ENCODE data around the gene EFCAB8. TPM values are rescaled to one million over a fixed set of nuclear protein-coding genes. Genes with fewer than 3 reads are reported as not detected.

Gene EFCAB8
- total RNA-seq, 6 experiments from 2014 or later, result 0.17 to 0.22 (median 0.20) TPM; not detected in 2

DNA sequence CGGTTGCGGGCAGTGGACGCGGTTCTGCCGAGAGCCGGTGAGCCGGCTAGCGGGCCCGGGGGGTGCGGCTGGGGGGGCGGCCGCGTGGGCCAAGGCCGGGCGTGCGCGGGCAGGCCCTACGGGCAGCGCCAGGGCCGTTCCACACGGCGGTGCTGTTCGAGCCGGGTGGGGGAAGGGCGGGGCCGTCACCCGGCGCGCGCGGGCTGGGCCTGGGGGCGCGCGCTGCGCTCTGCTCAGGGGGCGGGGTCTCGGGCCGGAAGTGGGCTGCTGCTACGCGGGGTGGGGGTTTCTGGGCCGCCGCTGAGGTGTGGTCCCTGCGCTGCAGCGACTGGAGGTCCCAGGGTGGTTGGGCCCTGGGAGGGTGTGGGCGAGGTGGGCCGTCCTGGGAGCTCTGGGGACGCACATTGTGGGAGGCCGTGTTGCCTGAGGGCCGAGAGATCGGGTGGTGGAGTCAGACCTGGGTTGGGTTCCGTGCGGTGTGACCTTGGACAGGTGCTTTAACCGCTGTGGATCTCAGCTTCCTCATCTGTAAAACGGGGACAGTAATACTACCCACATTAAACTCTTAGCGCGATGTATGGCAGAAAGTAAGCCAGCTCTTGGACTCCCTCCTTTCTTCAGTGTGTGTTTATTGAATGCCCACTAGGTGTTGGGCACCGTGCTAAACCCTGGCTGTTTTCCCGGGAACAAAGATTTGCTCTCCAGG, 38.6 kb upstream of the EFCAB8 start:
- Histone ChIP-seq H3K27ac (peak overlapping the region; percentile 85 to 89 (median 86)), H3K9me3 (no peaks in the 10 kb centered on the region), H3K27me3 (no peaks in the 10 kb centered on the region), H3K4me1 (no peaks in the 10 kb centered on the region), H3K4me3 (peak overlapping the region; percentile 66 to 78 (median 72)), H3K36me3 (no peaks in the 10 kb centered on the region)
- 0% methylated on average over 2 of the region's 58 CpGs for WGBS (ENCODE audit: insufficient coverage, low coverage, low lambda C conversion rate, missing lambda C conversion rate)
- intact Hi-C loops (cut with DNase I), result no loop called here
- ATAC-seq, result peak; percentile 72 to 90 (median 81)
- TF ChIP-seq, protein P1, sequence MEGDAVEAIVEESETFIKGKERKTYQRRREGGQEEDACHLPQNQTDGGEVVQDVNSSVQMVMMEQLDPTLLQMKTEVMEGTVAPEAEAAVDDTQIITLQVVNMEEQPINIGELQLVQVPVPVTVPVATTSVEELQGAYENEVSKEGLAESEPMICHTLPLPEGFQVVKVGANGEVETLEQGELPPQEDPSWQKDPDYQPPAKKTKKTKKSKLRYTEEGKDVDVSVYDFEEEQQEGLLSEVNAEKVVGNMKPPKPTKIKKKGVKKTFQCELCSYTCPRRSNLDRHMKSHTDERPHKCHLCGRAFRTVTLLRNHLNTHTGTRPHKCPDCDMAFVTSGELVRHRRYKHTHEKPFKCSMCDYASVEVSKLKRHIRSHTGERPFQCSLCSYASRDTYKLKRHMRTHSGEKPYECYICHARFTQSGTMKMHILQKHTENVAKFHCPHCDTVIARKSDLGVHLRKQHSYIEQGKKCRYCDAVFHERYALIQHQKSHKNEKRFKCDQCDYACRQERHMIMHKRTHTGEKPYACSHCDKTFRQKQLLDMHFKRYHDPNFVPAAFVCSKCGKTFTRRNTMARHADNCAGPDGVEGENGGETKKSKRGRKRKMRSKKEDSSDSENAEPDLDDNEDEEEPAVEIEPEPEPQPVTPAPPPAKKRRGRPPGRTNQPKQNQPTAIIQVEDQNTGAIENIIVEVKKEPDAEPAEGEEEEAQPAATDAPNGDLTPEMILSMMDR (IDR thresholded peaks at IDR 0.05), result no peak
- TF ChIP-seq POLR2A (IDR thresholded peaks at IDR 0.05), result peak; percentile 44
- DNase-seq, result peak in 2 of 3 donors; percentile 78 to 83

DNA sequence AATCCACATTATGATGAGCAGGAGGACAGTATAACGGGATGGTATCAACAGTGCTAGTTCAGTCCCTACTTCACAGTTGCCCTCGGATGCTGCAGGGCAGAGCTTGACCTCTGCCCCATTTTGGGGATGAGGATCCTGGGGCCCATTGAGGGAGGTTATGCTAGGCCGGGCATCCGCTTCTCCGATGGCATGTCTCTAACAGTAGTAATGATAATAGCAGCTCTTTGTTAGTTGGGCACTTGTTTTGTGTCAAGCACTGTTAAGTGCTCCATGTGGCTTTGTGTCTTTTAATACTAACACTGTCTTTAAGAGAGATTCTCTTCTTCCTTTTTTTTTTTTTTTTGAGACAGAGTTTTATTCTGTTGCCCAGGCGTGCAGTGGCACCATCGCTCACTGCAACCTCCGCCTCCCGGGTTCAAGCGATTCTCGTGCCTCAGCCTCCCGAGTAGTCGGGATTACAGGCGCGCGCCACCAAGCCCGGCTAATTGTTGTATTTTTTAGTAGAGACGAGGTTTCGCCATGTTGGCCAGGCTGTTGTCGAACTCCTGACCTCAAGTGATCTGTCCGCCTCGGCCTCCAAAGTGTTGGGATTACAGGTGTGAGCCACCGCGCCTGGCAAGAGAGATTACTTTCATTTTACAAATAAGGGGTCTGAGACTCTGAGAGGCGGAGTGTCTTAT, 37.9 kb upstream of the EFCAB8 start:
- WGBS (ENCODE audit: insufficient coverage, low coverage, low lambda C conversion rate, missing lambda C conversion rate), result 53% methylated on average over 7 of the region's 25 CpGs
- ATAC-seq, result peak in 1 of 4 donors; percentile 5
- intact Hi-C loops (cut with DNase I), result no loop called here
- Histone ChIP-seq H3K36me3 (no peaks in the 10 kb centered on the region), H3K27ac (peak overlapping the region; percentile 85 to 89 (median 86)), H3K4me1 (no peaks in the 10 kb centered on the region), H3K27me3 (no peaks in the 10 kb centered on the region), H3K9me3 (no peaks in the 10 kb centered on the region), H3K4me3 (peak overlapping the region; percentile 66 to 78 (median 72))
- TF ChIP-seq, protein P1 (IDR thresholded peaks at IDR 0.05), result no peak
- TF ChIP-seq POLR2A (IDR thresholded peaks at IDR 0.05), result no peak
- no peak for DNase-seq

DNA sequence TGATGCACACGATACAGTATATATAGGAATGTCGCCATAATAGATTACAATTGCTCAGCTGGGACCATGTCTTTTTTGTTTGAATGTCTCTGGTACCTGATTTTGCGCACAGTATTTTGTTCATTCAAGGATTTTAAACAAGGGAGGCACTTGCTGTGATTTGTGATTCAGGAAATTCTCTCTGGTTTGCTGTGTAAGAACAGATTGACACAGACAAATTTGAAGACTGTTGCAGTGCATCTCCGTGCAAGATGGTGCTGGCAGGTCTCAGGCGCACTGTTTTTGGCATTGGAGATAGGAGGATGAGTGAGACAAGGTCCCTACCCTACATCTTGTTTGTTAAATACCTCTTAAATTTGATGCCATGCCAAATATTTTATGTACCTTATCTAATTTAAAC, 36.5 kb upstream of the EFCAB8 start:
- no peaks in the 10 kb centered on the region for H3K4me1 ChIP-seq
- no peak overlapping the region for H3K27ac ChIP-seq
- ATAC-seq (no peak), DNase-seq (no peak)
- no peaks in the 10 kb centered on the region for H3K9me3 ChIP-seq
- H3K27me3 ChIP-seq, result no peaks in the 10 kb centered on the region
- intact Hi-C loops (cut with DNase I), result no loop called here
- TF ChIP-seq POLR2A (IDR thresholded peaks at IDR 0.05), result no peak
- TF ChIP-seq, protein P1 (IDR thresholded peaks at IDR 0.05), result no peak
- 81% methylated on average over 5 of the region's 5 CpGs for WGBS (ENCODE audit: insufficient coverage, low coverage, low lambda C conversion rate, missing lambda C conversion rate)
- H3K4me3 ChIP-seq, result no peak overlapping the region
- H3K36me3 ChIP-seq, result peaks cover 0 to 10% (median 1%) of the 10 kb centered on the region in 4 donors

DNA sequence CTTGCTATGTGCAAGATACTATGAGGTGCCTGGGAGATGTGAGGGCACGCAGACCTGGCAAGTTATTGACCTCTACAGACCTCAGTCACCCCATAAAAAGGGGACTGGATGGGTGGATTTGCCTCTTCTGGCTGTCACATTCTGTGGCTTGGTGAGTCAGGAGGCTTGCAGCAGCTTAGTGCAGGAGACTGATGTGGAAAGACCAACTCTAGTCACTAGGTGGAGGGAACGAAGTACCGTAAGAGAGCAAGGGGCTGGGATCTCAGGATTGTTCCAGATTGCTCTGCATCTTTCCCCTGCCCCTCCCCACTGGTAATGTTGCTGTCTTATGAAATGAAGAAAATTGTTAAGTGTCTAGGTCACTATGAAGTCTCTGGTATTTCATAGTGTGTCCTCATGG, 35.6 kb upstream of the EFCAB8 start:
- intact Hi-C loops (cut with DNase I), result no loop called here
- Histone ChIP-seq H3K4me1 (no peaks in the 10 kb centered on the region), H3K36me3 (peaks cover 0 to 16% (median 3%) of the 10 kb centered on the region in 4 donors), H3K27me3 (no peaks in the 10 kb centered on the region), H3K9me3 (no peaks in the 10 kb centered on the region), H3K4me3 (no peak overlapping the region), H3K27ac (no peak overlapping the region)
- 62% methylated on average over 3 of the region's 3 CpGs for WGBS (ENCODE audit: insufficient coverage, low coverage, low lambda C conversion rate, missing lambda C conversion rate)
- TF ChIP-seq, protein P1 (IDR thresholded peaks at IDR 0.05), result no peak
- TF ChIP-seq POLR2A (IDR thresholded peaks at IDR 0.05), result no peak
- DNase-seq (no peak), ATAC-seq (no peak)
